ENCODE data around the gene AMN. TPM values are rescaled to one million over a fixed set of nuclear protein-coding genes. Genes with fewer than 3 reads are reported as not detected.
"Not testable (repeated sequence)": the region's sequence is repeated elsewhere in the genome, so short reads cannot be mapped to it uniquely, and the experiment has no call there.

AMN gene
- total and polyA plus RNA-seq, 4 donors = 2.1 to 51.2 (median 8.6) TPM

GRCh38 chr14:102875652-102876051, 46.8 kb upstream of the AMN start:
- H3K9ac ChIP-seq (ENCODE audit: low read depth in 1 of 2, low read length in 2 of 2) = no peak overlapping the region

GRCh38 chr14:102877511-102877910, 45.0 kb upstream of the AMN start:
- not testable (repeated sequence) for H3K27me3 ChIP-seq (ENCODE audit: control insufficient read depth in 4 of 4, insufficient read depth in 4 of 4, low read length in 3 of 4); H3K27ac ChIP-seq (ENCODE audit: low read depth in 1 of 2, low read length in 2 of 2); H3K4me3 ChIP-seq (ENCODE audit: low read depth in 1 of 3, low read length in 3 of 3); H3K9me3 ChIP-seq (ENCODE audit: control insufficient read depth in 4 of 4, low read length in 3 of 4); H3K36me3 ChIP-seq (ENCODE audit: control insufficient read depth in 4 of 4, insufficient read depth in 3 of 4, low read depth in 1 of 4, low read length in 3 of 4); H3K9ac ChIP-seq (ENCODE audit: low read depth in 1 of 2, low read length in 2 of 2); DNase-seq (ENCODE audit: low spot score)
- peaks cover 4 to 34% (median 23%) of the 10 kb centered on the region in 4 donors for H3K4me1 ChIP-seq (ENCODE audit: control insufficient read depth in 4 of 4, insufficient read depth in 4 of 4, low read length in 3 of 4)
- 98% methylated on average over 10 of the region's 10 CpGs for WGBS

More at GRCh38 chr14:102875652-102876051, 46.8 kb upstream of the AMN start:
- Histone ChIP-seq H3K4me3 (ENCODE audit: low read depth in 1 of 3, low read length in 3 of 3) (no peak overlapping the region), H3K9me3 (ENCODE audit: control insufficient read depth in 4 of 4, low read length in 3 of 4) (no peaks in the 10 kb centered on the region), H3K27ac (ENCODE audit: low read depth in 1 of 2, low read length in 2 of 2) (no peak overlapping the region), H3K36me3 (ENCODE audit: control insufficient read depth in 4 of 4, insufficient read depth in 3 of 4, low read depth in 1 of 4, low read length in 3 of 4) (peaks cover 2 to 10% (median 5%) of the 10 kb centered on the region in 4 donors), H3K4me1 (ENCODE audit: control insufficient read depth in 4 of 4, insufficient read depth in 4 of 4, low read length in 3 of 4) (peaks cover 15 to 52% (median 41%) of the 10 kb centered on the region in 4 donors), H3K27me3 (ENCODE audit: control insufficient read depth in 4 of 4, insufficient read depth in 4 of 4, low read length in 3 of 4) (no peaks in the 10 kb centered on the region)
- WGBS = 78% methylated on average over 2 of the region's 2 CpGs
- DNase-seq (ENCODE audit: low spot score) = no peak
- TF ChIP-seq, protein P1, sequence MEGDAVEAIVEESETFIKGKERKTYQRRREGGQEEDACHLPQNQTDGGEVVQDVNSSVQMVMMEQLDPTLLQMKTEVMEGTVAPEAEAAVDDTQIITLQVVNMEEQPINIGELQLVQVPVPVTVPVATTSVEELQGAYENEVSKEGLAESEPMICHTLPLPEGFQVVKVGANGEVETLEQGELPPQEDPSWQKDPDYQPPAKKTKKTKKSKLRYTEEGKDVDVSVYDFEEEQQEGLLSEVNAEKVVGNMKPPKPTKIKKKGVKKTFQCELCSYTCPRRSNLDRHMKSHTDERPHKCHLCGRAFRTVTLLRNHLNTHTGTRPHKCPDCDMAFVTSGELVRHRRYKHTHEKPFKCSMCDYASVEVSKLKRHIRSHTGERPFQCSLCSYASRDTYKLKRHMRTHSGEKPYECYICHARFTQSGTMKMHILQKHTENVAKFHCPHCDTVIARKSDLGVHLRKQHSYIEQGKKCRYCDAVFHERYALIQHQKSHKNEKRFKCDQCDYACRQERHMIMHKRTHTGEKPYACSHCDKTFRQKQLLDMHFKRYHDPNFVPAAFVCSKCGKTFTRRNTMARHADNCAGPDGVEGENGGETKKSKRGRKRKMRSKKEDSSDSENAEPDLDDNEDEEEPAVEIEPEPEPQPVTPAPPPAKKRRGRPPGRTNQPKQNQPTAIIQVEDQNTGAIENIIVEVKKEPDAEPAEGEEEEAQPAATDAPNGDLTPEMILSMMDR (IDR thresholded peaks at IDR 0.05; ENCODE audit: low read depth, low read length, missing input control) = no peak
- TF ChIP-seq RAD21 (IDR thresholded peaks at IDR 0.05) = peak in 1 of 2 donors; percentile 39

- TF ChIP-seq HNF4A (conservative IDR thresholded peaks at IDR 0.05) (no peak), NR2F2 (IDR thresholded peaks at IDR 0.05) (no peak), SP1 (IDR thresholded peaks at IDR 0.05) (no peak), YY1 (IDR thresholded peaks at IDR 0.05) (no peak), FOXA1 (IDR thresholded peaks at IDR 0.05) (no peak), JUND (IDR thresholded peaks at IDR 0.05) (no peak), ATF3 (IDR thresholded peaks at IDR 0.05) (no peak), ZBTB33 (IDR thresholded peaks at IDR 0.05) (no peak), GABPA (IDR thresholded peaks at IDR 0.05 in 1 of 2, conservative IDR thresholded peaks at IDR 0.05 in 1 of 2) (no peak), TAF1 (conservative IDR thresholded peaks at IDR 0.05) (no peak), RXRA (IDR thresholded peaks at IDR 0.05) (no peak)
- TF ChIP-seq, protein P2, sequence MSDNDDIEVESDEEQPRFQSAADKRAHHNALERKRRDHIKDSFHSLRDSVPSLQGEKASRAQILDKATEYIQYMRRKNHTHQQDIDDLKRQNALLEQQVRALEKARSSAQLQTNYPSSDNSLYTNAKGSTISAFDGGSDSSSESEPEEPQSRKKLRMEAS (IDR thresholded peaks at IDR 0.05) = no peak
- TF ChIP-seq, protein P1 (IDR thresholded peaks at IDR 0.05; ENCODE audit: low read depth, low read length, missing input control) = no peak
- no peak overlapping the region for H3K4me3 ChIP-seq (ENCODE audit: low read depth in 1 of 3, low read length in 3 of 3)
- H3K27me3 ChIP-seq (ENCODE audit: control insufficient read depth in 4 of 4, insufficient read depth in 4 of 4, low read length in 3 of 4) = no peaks in the 10 kb centered on the region
- peaks cover 2 to 10% (median 5%) of the 10 kb centered on the region in 4 donors for H3K36me3 ChIP-seq (ENCODE audit: control insufficient read depth in 4 of 4, insufficient read depth in 3 of 4, low read depth in 1 of 4, low read length in 3 of 4)
- no peak for DNase-seq (ENCODE audit: low spot score)
- H3K27ac ChIP-seq (ENCODE audit: low read depth in 1 of 2, low read length in 2 of 2) = no peak overlapping the region
- peaks cover 4 to 25% (median 14%) of the 10 kb centered on the region in 4 donors for H3K4me1 ChIP-seq (ENCODE audit: control insufficient read depth in 4 of 4, insufficient read depth in 4 of 4, low read length in 3 of 4)
- H3K9ac ChIP-seq (ENCODE audit: low read depth in 1 of 2, low read length in 2 of 2) = no peak overlapping the region
- no peaks in the 10 kb centered on the region for H3K9me3 ChIP-seq (ENCODE audit: control insufficient read depth in 4 of 4, low read length in 3 of 4)
- 76% methylated on average over 6 of the region's 6 CpGs for WGBS
Observed at GRCh38 chr14:102878174-102878969, 44.1 kb upstream of the AMN start.

Data from liver (tissue), 9 donors.